Breast epithelium (tissue), 4 donors: Measurements from ENCODE around the gene ACSF2. TPM values are rescaled to one million over a fixed set of nuclear protein-coding genes. Genes with fewer than 3 reads are reported as not detected.

Experiments used
- DNase-seq, 2 donors: peaks; one replicate each; pipeline ENCODE4 v3.0.0-alpha.2; 2019; ENCODE audit warnings: low spot score in 2 of 2
- H3K27ac ChIP-seq, 2 donors: fragments of 200-600 bp; sonication (generic) in 1 of 2; one replicate each; pipeline ENCODE4 v1.5.1; 2016 to 2019; ENCODE audit warnings: mild to moderate bottlenecking in 1 of 2
- H3K27me3 ChIP-seq, 2 donors: fragments of 200-600 bp; sonication (generic) in 1 of 2; one replicate each; pipeline versions ENCODE4 v1.5.1 to v1.6.0; 2017 to 2019; ENCODE audit warnings: control low read depth in 1 of 2, mild to moderate bottlenecking in 1 of 2
- H3K36me3 ChIP-seq: fragments of 200-600 bp; one replicate; pipeline ENCODE4 v1.5.1; 2019
- H3K4me1 ChIP-seq, 2 donors: fragments of 200-600 bp; sonication (generic); one replicate each; pipeline ENCODE4 v1.5.1; 2016 to 2019; ENCODE audit warnings: control low read depth in 1 of 2
- H3K4me3 ChIP-seq, 3 donors: fragments of 200-600 bp; sonication (generic); 1 replicate in 2 of 3; 2 replicates in 1 of 3; pipeline ENCODE4 v1.5.1; 2016 to 2019; ENCODE audit warnings: mild to moderate bottlenecking in 3 of 3, moderate library complexity in 2 of 3
- H3K9me3 ChIP-seq, 2 donors: fragments of 200-600 bp; sonication (generic) in 1 of 2; one replicate each; pipeline ENCODE4 v1.5.1; 2016 to 2019; ENCODE audit warnings: control low read depth in 1 of 2
- CTCF ChIP-seq, 3 donors: fragments of 450-650 bp; IDR thresholded peaks; one replicate each; pipeline ENCODE4 v1.5.1; 2016 to 2017; ENCODE audit warnings: antibody characterized with exemption in 3 of 3, mild to moderate bottlenecking in 3 of 3, moderate library complexity in 3 of 3
- POLR2A ChIP-seq: fragments of 450-650 bp; IDR thresholded peaks from one replicate; pipeline ENCODE4 v1.6.1; 2016; ENCODE audit warnings: antibody characterized with exemption, mild to moderate bottlenecking, moderate library complexity
- POLR2AphosphoS5 ChIP-seq, 3 donors: sonication (generic); formaldehyde crosslinking; IDR thresholded peaks; one replicate each; pipeline ENCODE4 v1.6.1; 2017; ENCODE audit warnings: antibody characterized with exemption in 3 of 3
- intact Hi-C: fragments of 100-400 bp; cut with DNase I; formaldehyde crosslinking; loops from one replicate; pipeline ENCODE4 v1.15.1; 2023; ENCODE audit warnings: low total_unique reads
- total RNA-seq, 3 donors: library from RNA; depleted of rRNA; stranded (reverse); fragments of >200 nt; gene quantifications; one replicate each; pipeline ENCODE4 v1.1.0, GENCODE V29; 2016

ACSF2 gene
- total RNA-seq, 3 donors from 2014 or later: 19.4 to 95.4 (median 86.3) TPM

- Histone ChIP-seq H3K27me3 (no peaks in the 10 kb centered on the region), H3K36me3 (no peaks in the 10 kb centered on the region), H3K4me1 (peaks cover 0 to 7% of the 10 kb centered on the region in 2 donors), H3K27ac (peak overlapping the region; percentile 79 to 83), H3K9me3 (no peaks in the 10 kb centered on the region), H3K4me3 (no peak overlapping the region)
- DNase-seq: no peak
- TF ChIP-seq POLR2AphosphoS5 (IDR thresholded peaks at IDR 0.05) (no peak), CTCF (IDR thresholded peaks at IDR 0.05) (no peak), POLR2A (no peak)
- intact Hi-C loops: no loop called here
Observed at GRCh38 chr17:50481648-50482047, 55.6 kb downstream of the ACSF2 start.

GRCh38 chr17:50482110-50482509, 56.1 kb downstream of the ACSF2 start:
- no peaks in the 10 kb centered on the region for H3K36me3 ChIP-seq
- no peak for DNase-seq
- TF ChIP-seq POLR2AphosphoS5 (IDR thresholded peaks at IDR 0.05) (no peak), POLR2A (no peak), CTCF (IDR thresholded peaks at IDR 0.05) (no peak)
- intact Hi-C loops: no loop called here
- H3K4me1 ChIP-seq: peaks cover 0 to 7% of the 10 kb centered on the region in 2 donors
- H3K27me3 ChIP-seq: no peaks in the 10 kb centered on the region
- H3K27ac ChIP-seq: peak overlapping the region; percentile 79 to 83
- H3K9me3 ChIP-seq: no peaks in the 10 kb centered on the region
- no peak overlapping the region for H3K4me3 ChIP-seq

GRCh38 chr17:50482516-50482915, 56.5 kb downstream of the ACSF2 start:
- H3K27me3 ChIP-seq: no peaks in the 10 kb centered on the region
- peak; percentile 86 to 95 (median 95) for TF ChIP-seq CTCF (IDR thresholded peaks at IDR 0.05)
- no peak for TF ChIP-seq POLR2A
- TF ChIP-seq POLR2AphosphoS5 (IDR thresholded peaks at IDR 0.05): peak; percentile 90 to 94 (median 92)
- H3K4me3 ChIP-seq: no peak overlapping the region
- peaks cover 0 to 7% of the 10 kb centered on the region in 2 donors for H3K4me1 ChIP-seq
- H3K27ac ChIP-seq: peak overlapping the region; percentile 79 to 83
- H3K36me3 ChIP-seq: no peaks in the 10 kb centered on the region
- peak; percentile 96 to 98 for DNase-seq
- intact Hi-C loops: no loop called here
- H3K9me3 ChIP-seq: no peaks in the 10 kb centered on the region

GRCh38 chr17:50483266-50483665, 57.2 kb downstream of the ACSF2 start:
- peak overlapping the region; percentile 83 to 90 for H3K27ac ChIP-seq
- no peak for DNase-seq
- H3K4me3 ChIP-seq: no peak overlapping the region
- H3K27me3 ChIP-seq: no peaks in the 10 kb centered on the region
- TF ChIP-seq POLR2AphosphoS5 (IDR thresholded peaks at IDR 0.05): no peak
- TF ChIP-seq CTCF (IDR thresholded peaks at IDR 0.05): no peak
- no peak for TF ChIP-seq POLR2A
- intact Hi-C loops: no loop called here
- H3K36me3 ChIP-seq: no peaks in the 10 kb centered on the region
- peaks cover 0 to 7% of the 10 kb centered on the region in 2 donors for H3K4me1 ChIP-seq
- H3K9me3 ChIP-seq: no peaks in the 10 kb centered on the region

GRCh38 chr17:50484386-50485155, 58.6 kb downstream of the ACSF2 start:
- peaks cover 0 to 6% of the 10 kb centered on the region in 2 donors for H3K4me1 ChIP-seq
- peak overlapping the region in 1 of 2 donors; percentile 90 for H3K27ac ChIP-seq
- no peaks in the 10 kb centered on the region for H3K9me3 ChIP-seq
- no peak for TF ChIP-seq CTCF (IDR thresholded peaks at IDR 0.05)
- no peak for TF ChIP-seq POLR2AphosphoS5 (IDR thresholded peaks at IDR 0.05)
- TF ChIP-seq POLR2A: no peak
- no peak for DNase-seq
- no peak overlapping the region for H3K4me3 ChIP-seq
- intact Hi-C loops: no loop called here
- no peaks in the 10 kb centered on the region for H3K27me3 ChIP-seq
- no peaks in the 10 kb centered on the region for H3K36me3 ChIP-seq
